H9 (cell line): ENCODE results near the gene FAM13C. TPM values are rescaled to one million over a fixed set of nuclear protein-coding genes. Genes with fewer than 3 reads are reported as not detected.
"Not testable (repeated sequence)": the region's sequence is repeated elsewhere in the genome, so short reads cannot be mapped to it uniquely, and the experiment has no call there.

Experiments
- DNase-seq: peaks from one replicate; pipeline ENCODE4 v3.0.0-alpha.2; 2017
- H2AFZ ChIP-seq: one replicate; pipeline ENCODE4 v1.6.1; 2013; ENCODE audit warnings: mild to moderate bottlenecking, low read length, control low read depth, moderate library complexity
- H2AK5ac ChIP-seq: 2 replicates; pipeline ENCODE4 v1.6.1; 2013; ENCODE audit warnings: low read length, control low read depth, mixed read lengths; ENCODE audit not compliant: insufficient read length
- H2BK120ac ChIP-seq: one replicate; pipeline ENCODE4 v1.6.1; 2013; ENCODE audit warnings: low read depth, mild to moderate bottlenecking, low read length, control low read depth, inconsistent platforms; ENCODE audit not compliant: poor library complexity, severe bottlenecking
- H2BK12ac ChIP-seq: 2 replicates; pipeline ENCODE4 v1.6.1; 2013; ENCODE audit warnings: low read length, control low read depth, mixed read lengths, low read depth; ENCODE audit not compliant: insufficient read length
- H2BK15ac ChIP-seq: 2 replicates; pipeline ENCODE4 v1.6.1; 2013; ENCODE audit warnings: low read depth, low read length, control low read depth
- H2BK20ac ChIP-seq: one replicate; pipeline ENCODE4 v1.6.1; 2013; ENCODE audit warnings: low read depth, mild to moderate bottlenecking, low read length, control low read depth, inconsistent platforms; ENCODE audit not compliant: poor library complexity, severe bottlenecking
- H2BK5ac ChIP-seq: 2 replicates; pipeline ENCODE4 v1.6.1; 2013; ENCODE audit warnings: low read length, control low read depth, mixed read lengths; ENCODE audit not compliant: insufficient read length
- H3K14ac ChIP-seq: 2 replicates; pipeline ENCODE4 v1.6.1; 2013; ENCODE audit warnings: low read length, control low read depth; ENCODE audit not compliant: insufficient read depth
- H3K18ac ChIP-seq: 2 replicates; pipeline ENCODE4 v1.6.1; 2013; ENCODE audit warnings: low read depth, mild to moderate bottlenecking, mixed read lengths, low read length, control low read depth; ENCODE audit not compliant: insufficient read length
- H3K23ac ChIP-seq: 2 replicates; pipeline ENCODE4 v1.6.1; 2013; ENCODE audit warnings: low read length, control low read depth, mixed read lengths, low read depth; ENCODE audit not compliant: insufficient read length
- H3K23me2 ChIP-seq: 2 replicates; pipeline ENCODE4 v1.6.1; 2013; ENCODE audit warnings: low read depth, mild to moderate bottlenecking, mixed read lengths, low read length, control low read depth; ENCODE audit not compliant: insufficient read length, poor library complexity, severe bottlenecking
- H3K27ac ChIP-seq: 2 replicates; pipeline ENCODE4 v1.5.1; 2013; ENCODE audit warnings: low read length, control low read depth, mixed read lengths, low read depth; ENCODE audit not compliant: insufficient read length
- H3K27me3 ChIP-seq: 2 replicates; pipeline ENCODE4 v1.6.1; 2013; ENCODE audit warnings: low read length, control low read depth, inconsistent platforms; ENCODE audit not compliant: insufficient read depth
- H3K4ac ChIP-seq: 2 replicates; pipeline ENCODE4 v1.6.1; 2013; ENCODE audit warnings: low read depth, mild to moderate bottlenecking, control low read depth, inconsistent platforms, low read length, moderate library complexity
- H3K4me1 ChIP-seq: 2 replicates; pipeline ENCODE4 v1.6.1; 2013; ENCODE audit warnings: low read length, control low read depth, inconsistent platforms; ENCODE audit not compliant: insufficient read depth
- H3K4me2 ChIP-seq: 2 replicates; pipeline ENCODE4 v1.6.1; 2013; ENCODE audit warnings: low read length, control low read depth, mixed read lengths; ENCODE audit not compliant: insufficient read length, insufficient read depth
- H3K56ac ChIP-seq: 2 replicates; pipeline ENCODE4 v1.6.1; 2013; ENCODE audit warnings: low read depth, mild to moderate bottlenecking, mixed read lengths, low read length, control low read depth; ENCODE audit not compliant: insufficient read length
- H3K79me1 ChIP-seq: 2 replicates; pipeline ENCODE4 v1.6.1; 2013; ENCODE audit warnings: low read depth, mild to moderate bottlenecking, moderate library complexity, low read length, control low read depth, inconsistent platforms; ENCODE audit not compliant: insufficient read depth, poor library complexity, severe bottlenecking
- H3K79me2 ChIP-seq: 2 replicates; pipeline ENCODE4 v1.6.1; 2013; ENCODE audit warnings: low read length, control low read depth, inconsistent platforms; ENCODE audit not compliant: insufficient read depth
- H3K9ac ChIP-seq: 2 replicates; pipeline ENCODE4 v1.6.1; 2013; ENCODE audit warnings: low read length, control low read depth, mixed read lengths; ENCODE audit not compliant: insufficient read length; ENCODE audit errors: extremely low read depth
- H3K9me3 ChIP-seq: one replicate; pipeline ENCODE4 v1.6.1; 2013; ENCODE audit warnings: low read depth, low read length, inconsistent platforms; ENCODE audit not compliant: control insufficient read depth
- H3T11ph ChIP-seq: one replicate; pipeline ENCODE4 v1.6.1; 2013; ENCODE audit warnings: mild to moderate bottlenecking, low read length, control low read depth, inconsistent platforms
- H4K20me1 ChIP-seq: one replicate; pipeline ENCODE4 v1.6.1; 2013; ENCODE audit not compliant: control insufficient read depth, insufficient read length, insufficient read depth
- H4K5ac ChIP-seq: 2 replicates; pipeline ENCODE4 v1.6.1; 2013; ENCODE audit warnings: low read depth, mild to moderate bottlenecking, mixed read lengths, low read length, control low read depth; ENCODE audit not compliant: insufficient read length
- H4K8ac ChIP-seq: replicated peaks from 2 replicates; pipeline ENCODE4 v1.6.1; 2013; ENCODE audit warnings: low read length, control low read depth, mixed read lengths, low read depth; ENCODE audit not compliant: insufficient read length
- H4K91ac ChIP-seq: 2 replicates; pipeline ENCODE4 v1.6.1; 2013; ENCODE audit warnings: low read depth, mild to moderate bottlenecking, moderate library complexity, mixed read lengths, low read length, control low read depth; ENCODE audit not compliant: insufficient read length
- H3K27ac Mint-ChIP-seq, 3 experiments: 2 replicates in 2 of 3; 3 replicates in 1 of 3; pipeline ENCODE4 v1.8.0; 2020 to 2021; ENCODE audit warnings: mixed read lengths in 3 of 3, mild to moderate bottlenecking in 1 of 3, moderate library complexity in 1 of 3
- H3K27me3 Mint-ChIP-seq: 2 replicates; pipeline ENCODE4 v1.8.0; 2021; ENCODE audit warnings: low read depth, mild to moderate bottlenecking, moderate library complexity, mixed read lengths
- H3K36me3 Mint-ChIP-seq, 3 experiments: 2 replicates in 2 of 3; 3 replicates in 1 of 3; pipeline ENCODE4 v1.8.0; 2020 to 2021; ENCODE audit warnings: low read depth in 3 of 3, mixed read lengths in 3 of 3; ENCODE audit not compliant: insufficient read depth in 1 of 3
- H3K4me1 Mint-ChIP-seq, 2 experiments: 2 replicates each; pipeline ENCODE4 v1.8.0; 2020; ENCODE audit warnings: mixed read lengths in 2 of 2
- H3K4me3 Mint-ChIP-seq, 2 experiments: 2 replicates in 1 of 2; 3 replicates in 1 of 2; pipeline ENCODE4 v1.8.0; 2020 to 2021; ENCODE audit warnings: mild to moderate bottlenecking in 2 of 2, mixed read lengths in 2 of 2, moderate library complexity in 1 of 2
- H3K9me3 Mint-ChIP-seq, 2 experiments: 2 replicates in 1 of 2; 3 replicates in 1 of 2; pipeline ENCODE4 v1.8.0; 2020; ENCODE audit warnings: mild to moderate bottlenecking in 2 of 2, mixed read lengths in 2 of 2, moderate library complexity in 1 of 2
- CTCF ChIP-seq: fragments of 200-600 bp; sonication (generic); conservative IDR thresholded peaks from 3 replicates; pipeline ENCODE4 v1.8.0; 2021; ENCODE audit warnings: antibody characterized with exemption, mild to moderate bottlenecking
- WGBS: extraction: QIAGEN DNeasy Blood & Tissue Kit; methylation state at CpG from one replicate; pipeline ENCODE4 v1.1.7; 2013; ENCODE audit warnings: missing lambda C conversion rate, low lambda C conversion rate, mixed read lengths; ENCODE audit not compliant: insufficient read length; ENCODE audit errors: extremely low coverage; 5-methylcytosine and 5-hydroxymethylcytosine counted together
- total RNA-seq: library from RNA; stranded (reverse); gene quantifications from 2 replicates; pipeline ENCODE4 v1.2.1, GENCODE V29; 2021

The FAM13C gene
- total RNA-seq, 1 experiment from 2014 or later, result 0.31 TPM

GRCh38 chr10:59225211-59225610 is 137.1 kb downstream of the FAM13C start:
- no peak overlapping the region for H3K4me2 ChIP-seq
- no peak overlapping the region for H3T11ph ChIP-seq
- no peaks in the 10 kb centered on the region for H3K9me3 Mint-ChIP-seq
- H2BK120ac ChIP-seq, result no peak overlapping the region
- peaks cover 4% of the 10 kb centered on the region in 2 experiments; a peak in 3 of 4 replicates for H3K4me1 Mint-ChIP-seq
- no peak overlapping the region for H3K14ac ChIP-seq
- no peak overlapping the region for H3K9ac ChIP-seq
- H3K9me3 ChIP-seq, result no peaks in the 10 kb centered on the region
- no peaks in the 10 kb centered on the region for H3K23me2 ChIP-seq
- no peak overlapping the region for H3K23ac ChIP-seq
- H3K27ac ChIP-seq, result no peak overlapping the region
- no peaks in the 10 kb centered on the region; a peak in 1 of 7 replicates for H3K36me3 Mint-ChIP-seq
- H4K5ac ChIP-seq, result no peak overlapping the region
- H3K79me1 ChIP-seq, result no peaks in the 10 kb centered on the region
- H3K4me3 Mint-ChIP-seq, result no peak overlapping the region
- no peaks in the 10 kb centered on the region; the same call in 1 of the 2 replicates for H3K4me1 ChIP-seq
- H3K27me3 Mint-ChIP-seq, result no peaks in the 10 kb centered on the region
- no peak overlapping the region for H3K18ac ChIP-seq
- no peak overlapping the region for H3K27ac Mint-ChIP-seq
- no peak for DNase-seq
- no peak overlapping the region for H4K8ac ChIP-seq
- no peak overlapping the region for H2AK5ac ChIP-seq
- H3K27me3 ChIP-seq, result no peaks in the 10 kb centered on the region
- H2BK15ac ChIP-seq, result no peak overlapping the region
- no peak overlapping the region for H3K4ac ChIP-seq
- no peak overlapping the region for H4K91ac ChIP-seq
- no peak overlapping the region for H3K56ac ChIP-seq
- H2BK20ac ChIP-seq, result no peak overlapping the region
- no peaks in the 10 kb centered on the region for H4K20me1 ChIP-seq
- no peak overlapping the region for H2BK5ac ChIP-seq
- H2BK12ac ChIP-seq, result no peak overlapping the region
- no peak for TF ChIP-seq CTCF
- no peak overlapping the region for H2AFZ ChIP-seq
- H3K79me2 ChIP-seq, result no peaks in the 10 kb centered on the region

DNA sequence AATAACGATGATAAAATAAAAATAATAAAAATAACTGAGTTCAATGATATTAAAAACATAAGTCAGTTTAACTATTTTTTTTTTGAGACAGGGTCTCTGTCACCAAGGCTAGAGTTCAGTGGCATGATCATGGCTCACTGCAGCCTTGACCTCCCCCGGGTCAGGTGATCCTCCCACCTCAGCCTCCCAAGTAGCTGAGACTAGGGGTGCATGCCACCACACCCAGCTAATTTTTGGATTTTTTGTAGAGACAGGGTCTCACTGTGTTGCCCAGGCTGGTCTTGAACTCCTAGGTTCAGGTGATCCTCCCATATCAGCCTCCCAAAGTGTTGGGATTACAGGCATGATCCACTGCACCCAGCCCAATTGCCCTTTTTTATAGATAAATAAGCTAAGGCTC is 138.8 kb downstream of the FAM13C start:
- H3K27me3 Mint-ChIP-seq, H2BK15ac ChIP-seq, H3K14ac ChIP-seq, H2BK20ac ChIP-seq, H2BK120ac ChIP-seq, H4K5ac ChIP-seq, H3K36me3 Mint-ChIP-seq, H4K8ac ChIP-seq, H2AK5ac ChIP-seq, H3K56ac ChIP-seq, H3K79me2 ChIP-seq, H3T11ph ChIP-seq, H4K20me1 ChIP-seq, H2AFZ ChIP-seq, H3K4ac ChIP-seq, H4K91ac ChIP-seq, H3K23ac ChIP-seq, H2BK12ac ChIP-seq, H3K18ac ChIP-seq, DNase-seq, H3K23me2 ChIP-seq, H3K4me1 ChIP-seq, H3K9me3 Mint-ChIP-seq, H3K9me3 ChIP-seq, H3K79me1 ChIP-seq, H2BK5ac ChIP-seq, H3K27me3 ChIP-seq, H3K9ac ChIP-seq, H3K4me2 ChIP-seq, H3K27ac ChIP-seq, H3K4me3 Mint-ChIP-seq, H3K27ac Mint-ChIP-seq: not testable (repeated sequence)
- no CpG with 5 or more reads among the region's 2 CpGs for WGBS
- H3K4me1 Mint-ChIP-seq, result peaks cover 10 to 11% of the 10 kb centered on the region in 2 experiments
